Renal cortex interstitium (tissue), 11 donors: ENCODE results near the gene PLCG2. TPM values are rescaled to one million over a fixed set of nuclear protein-coding genes. Genes with fewer than 3 reads are reported as not detected.
"Not testable (repeated sequence)": the region's sequence is repeated elsewhere in the genome, so short reads cannot be mapped to it uniquely, and the experiment has no call there.

ENCODE experiments used
- DNase-seq, 11 donors: peaks; one replicate each; pipeline ENCODE4 v3.0.0-alpha.2; 2013; ENCODE audit warnings: low read depth in 9 of 11, low spot score in 4 of 11; ENCODE audit errors: extremely low read depth in 1 of 11
- polyA plus RNA-seq, 3 donors: library from polyadenylated mRNA; unstranded; fragments of 120-200 nt; gene quantifications; one replicate each; pipeline ENCODE4 v1.2.1, GENCODE V29; 2013; ENCODE audit not compliant: insufficient read length in 3 of 3

The PLCG2 gene
- polyA plus RNA-seq, 3 donors = 30.1 to 70.6 (median 33.5) TPM

DNA sequence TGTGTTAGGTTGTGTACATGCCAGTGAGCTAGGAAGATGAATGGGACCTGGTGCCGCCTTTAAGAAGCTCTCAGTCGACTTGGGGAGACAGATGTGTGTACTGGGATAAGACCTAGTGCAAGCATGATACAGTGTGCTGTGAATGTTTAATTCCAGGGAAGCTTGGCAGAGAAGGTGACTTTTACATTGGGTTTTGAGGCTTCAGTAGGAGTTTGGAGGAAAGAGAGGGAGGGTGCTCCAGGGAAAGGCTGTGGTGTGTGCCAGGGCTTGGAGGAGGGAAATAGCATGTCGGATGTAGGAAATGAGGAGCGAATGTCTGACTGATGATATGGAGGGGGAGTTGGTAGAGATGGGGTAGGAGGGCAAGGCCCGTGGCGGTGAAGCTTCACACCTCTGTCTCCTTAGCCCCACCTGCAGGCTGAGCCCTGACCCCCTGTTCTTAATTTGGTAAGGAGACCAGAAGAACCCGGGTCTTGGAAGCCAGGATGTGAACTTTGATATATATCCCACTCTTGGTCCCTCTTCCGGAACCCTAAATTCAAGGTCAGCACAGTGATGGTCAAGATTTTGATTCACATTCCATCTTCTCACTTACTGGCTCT lies 76.6 kb downstream of the PLCG2 start:
- DNase-seq = no peak

DNA sequence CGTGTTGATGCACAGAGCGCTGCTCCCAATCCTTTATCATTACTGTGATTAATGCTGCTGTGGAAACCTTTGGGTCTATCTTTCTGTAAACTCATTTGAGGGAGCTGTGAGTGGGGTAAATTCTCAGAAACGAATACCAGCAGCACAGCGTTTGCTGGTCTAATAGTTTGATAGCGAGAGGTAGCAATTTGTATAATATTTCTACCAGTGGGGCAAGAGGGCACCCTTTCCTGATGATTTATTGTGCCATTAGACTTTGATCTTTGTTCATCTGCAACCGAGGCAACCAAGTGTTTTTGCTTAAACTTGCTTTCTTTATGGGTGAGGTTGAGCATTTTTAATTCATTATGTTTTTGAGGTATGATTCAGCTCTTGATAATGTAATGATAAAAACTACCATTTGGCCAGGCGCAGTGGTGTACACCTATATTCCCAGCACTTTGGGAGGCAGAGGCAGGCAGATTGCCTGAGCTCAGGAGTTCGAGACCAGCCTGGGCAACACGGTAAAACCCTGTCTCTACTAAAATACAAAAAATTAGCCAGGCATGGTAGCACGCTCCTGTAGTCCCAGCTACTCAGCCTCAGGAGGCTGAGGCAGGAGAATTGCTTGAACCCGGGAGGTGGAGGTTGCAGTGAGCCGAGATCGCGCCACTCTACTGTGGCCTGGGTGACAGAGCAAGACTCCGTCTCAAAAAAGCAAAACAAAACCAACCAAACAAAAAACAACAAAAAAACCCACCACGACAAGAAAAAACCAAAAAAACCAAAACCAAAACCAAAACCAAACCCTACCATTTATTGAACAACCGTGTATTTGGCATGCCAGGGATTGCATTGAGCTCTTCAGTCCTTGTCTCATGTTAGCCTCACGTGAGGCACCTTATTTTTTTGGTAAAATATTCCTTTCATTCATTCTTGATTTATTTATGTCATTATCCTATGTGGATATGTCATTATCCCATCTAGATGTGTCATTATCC lies 81.5 kb downstream of the PLCG2 start:
- DNase-seq = no peak

DNA sequence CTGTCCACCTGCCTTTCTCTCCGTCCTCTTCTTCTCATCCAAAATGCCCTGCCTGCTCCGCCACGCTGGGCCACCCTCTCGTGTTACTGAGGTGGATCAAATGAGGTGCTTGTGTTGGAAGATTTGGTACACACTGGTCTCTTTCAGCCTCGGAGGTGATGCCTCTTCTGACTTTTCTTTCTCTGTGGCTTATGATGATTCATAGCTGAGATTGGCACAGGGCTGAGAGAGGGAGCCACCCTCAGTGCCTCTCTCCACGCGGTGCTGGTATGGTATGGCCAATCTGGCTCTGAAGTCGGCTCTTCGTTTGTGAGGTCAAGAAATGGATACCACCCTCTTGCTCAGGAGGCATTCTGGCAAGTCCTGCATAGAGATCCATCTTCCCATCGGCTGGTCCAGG lies 82.4 kb downstream of the PLCG2 start:
- DNase-seq = no peak

DNA sequence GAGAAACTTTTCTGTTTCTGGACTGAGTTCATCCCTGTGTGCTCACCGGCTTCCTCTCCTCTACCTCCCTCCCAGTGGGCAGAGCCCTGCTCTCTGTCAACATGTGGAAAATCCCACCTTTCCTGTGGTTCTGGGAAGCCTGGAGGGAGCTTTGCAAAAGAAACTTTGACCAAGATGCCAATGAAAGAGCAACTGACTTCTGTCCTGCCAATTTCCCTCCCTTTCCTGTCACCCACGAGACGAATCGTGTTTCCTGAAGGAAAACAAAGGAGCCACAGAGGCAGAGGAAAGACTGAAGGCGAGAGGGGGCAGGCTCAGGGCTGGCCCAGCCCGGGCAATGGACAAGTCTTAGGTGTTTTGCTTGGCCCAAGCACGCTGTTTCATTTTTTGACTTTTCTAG lies 82.8 kb downstream of the PLCG2 start:
- no peak for DNase-seq

DNA sequence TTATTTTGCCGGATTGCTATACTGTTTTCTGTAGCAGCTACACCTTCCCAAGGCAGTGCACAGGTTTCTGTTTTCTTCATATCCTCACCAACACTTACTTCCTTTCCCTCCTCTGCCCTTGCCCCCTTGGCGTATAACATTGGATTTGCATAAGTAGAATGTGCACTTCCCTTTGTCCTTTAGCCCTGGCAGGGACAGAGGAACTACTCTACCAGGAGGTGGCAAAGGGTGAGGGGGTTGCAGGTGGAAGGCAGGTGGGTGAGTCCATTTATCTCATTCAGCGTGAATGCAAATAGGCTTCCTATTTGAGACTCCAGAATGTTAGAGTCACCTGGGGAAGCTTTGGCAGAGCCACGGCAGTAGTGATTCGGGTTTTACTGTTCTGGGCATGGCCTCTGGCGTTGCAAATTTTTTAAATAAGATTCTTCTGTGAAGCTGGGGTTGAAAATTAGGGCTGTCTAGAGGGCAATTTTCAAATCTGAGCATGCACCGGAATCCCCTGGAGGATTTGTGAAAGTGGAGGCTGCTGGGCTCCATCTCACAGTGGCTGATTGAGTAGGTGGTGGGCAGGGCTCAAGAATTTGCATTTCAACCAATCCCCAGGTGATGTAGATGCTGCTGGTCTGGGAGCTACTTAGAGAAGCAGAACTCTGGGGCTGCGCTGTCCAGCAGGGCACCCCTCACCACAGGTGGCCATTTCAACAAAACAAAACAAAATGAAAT lies 84.7 kb downstream of the PLCG2 start:
- no peak for DNase-seq

DNA sequence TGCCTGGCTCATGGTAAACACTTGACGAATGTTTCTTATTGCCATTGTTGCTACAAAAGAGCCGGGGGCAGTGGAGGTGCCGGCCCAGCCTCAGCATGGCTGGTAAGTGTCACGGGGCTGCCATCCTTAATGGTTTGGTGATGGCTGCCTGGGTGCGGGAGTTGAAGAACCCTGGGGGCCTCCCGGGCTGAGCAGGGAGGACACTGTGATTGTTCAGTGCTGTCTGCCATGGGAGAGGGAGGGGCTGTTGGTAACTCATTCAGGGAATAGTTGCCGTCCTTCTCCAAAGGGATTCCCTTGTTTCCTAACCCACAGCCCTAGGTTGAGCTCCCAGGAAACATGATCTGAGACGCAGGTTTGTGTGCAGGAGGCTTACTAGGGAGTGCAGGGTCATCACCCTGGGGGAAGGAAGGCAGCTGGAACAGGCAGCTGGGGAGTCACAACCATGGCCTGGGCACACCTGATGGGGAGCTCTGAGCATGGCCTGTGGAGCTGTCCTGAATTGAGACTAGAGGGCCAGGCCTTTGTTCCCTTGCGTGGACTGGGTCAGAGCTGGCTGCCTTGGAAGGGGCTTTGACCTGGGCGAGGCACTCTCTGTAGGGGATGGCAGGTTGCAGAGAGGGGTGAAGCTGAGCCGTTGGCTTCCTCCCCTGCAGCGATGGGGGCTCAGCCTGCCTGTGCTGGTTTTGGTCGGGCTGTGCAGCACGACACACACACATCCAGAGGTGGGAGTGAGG lies 85.7 kb downstream of the PLCG2 start:
- no peak for DNase-seq

DNA sequence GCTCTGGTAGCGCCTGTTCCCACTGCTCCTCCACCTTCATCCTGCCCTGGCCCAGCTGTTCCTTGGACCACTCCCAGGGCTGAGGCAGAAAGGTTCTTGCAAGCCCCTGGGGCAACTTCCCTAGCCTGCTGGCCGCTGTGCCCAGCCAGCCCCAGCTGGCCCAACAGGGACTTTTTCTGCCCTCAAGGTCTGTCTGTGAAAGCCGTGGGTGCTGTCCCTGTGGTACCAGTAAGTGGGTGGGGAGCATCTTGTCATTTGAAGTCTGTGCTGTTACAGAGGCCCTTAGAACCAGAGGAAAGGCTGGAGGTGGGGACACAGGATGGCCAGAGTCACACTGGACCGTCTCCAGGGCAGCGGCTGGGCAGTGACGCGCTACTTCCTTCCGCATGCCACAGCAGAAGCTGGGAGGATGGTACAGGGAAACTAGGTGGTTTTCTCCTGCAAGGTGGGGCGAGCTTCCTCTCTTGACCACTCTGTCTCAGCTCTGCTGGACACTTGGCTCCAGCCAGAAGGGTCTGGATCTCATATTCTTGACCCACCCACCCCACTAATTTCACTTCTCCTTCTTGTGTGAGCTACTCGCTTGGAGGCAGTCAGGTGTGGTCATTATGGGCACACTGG lies 87.8 kb downstream of the PLCG2 start:
- peak in 1 of 11 donors; percentile 20 for DNase-seq

DNA sequence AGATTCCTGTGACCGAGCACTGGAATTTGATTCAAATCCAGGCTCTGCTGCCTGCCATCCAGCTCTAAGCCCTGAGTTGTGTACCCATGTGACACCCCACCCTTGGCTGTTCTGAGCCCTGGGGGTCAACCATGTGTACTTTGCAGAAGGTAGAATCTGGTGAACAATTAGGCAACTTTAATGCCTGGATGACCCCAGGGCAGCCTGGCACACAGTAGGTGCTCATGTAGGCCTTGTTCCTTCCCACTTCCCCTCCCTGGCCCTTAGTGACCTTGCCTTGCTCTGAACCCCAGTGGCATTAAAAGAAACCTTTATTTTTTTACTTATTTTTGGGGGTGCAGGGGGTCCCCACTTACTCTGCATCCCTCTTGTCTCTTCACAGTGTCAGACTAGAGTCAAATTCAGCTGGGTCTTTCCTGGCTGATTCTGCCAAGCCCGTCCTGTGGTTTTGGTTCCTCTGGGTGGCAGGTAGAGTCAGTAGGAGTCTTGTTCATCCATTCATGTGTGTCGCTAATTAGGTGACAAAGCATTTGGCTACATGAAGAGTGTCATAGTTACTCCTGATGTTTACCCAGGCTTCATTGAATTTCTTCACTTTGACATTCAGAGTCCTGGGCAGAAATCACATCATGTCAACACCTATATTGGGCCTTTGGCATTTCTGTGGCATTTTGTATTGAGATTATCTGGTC lies 89.1 kb downstream of the PLCG2 start:
- no peak for DNase-seq

DNA sequence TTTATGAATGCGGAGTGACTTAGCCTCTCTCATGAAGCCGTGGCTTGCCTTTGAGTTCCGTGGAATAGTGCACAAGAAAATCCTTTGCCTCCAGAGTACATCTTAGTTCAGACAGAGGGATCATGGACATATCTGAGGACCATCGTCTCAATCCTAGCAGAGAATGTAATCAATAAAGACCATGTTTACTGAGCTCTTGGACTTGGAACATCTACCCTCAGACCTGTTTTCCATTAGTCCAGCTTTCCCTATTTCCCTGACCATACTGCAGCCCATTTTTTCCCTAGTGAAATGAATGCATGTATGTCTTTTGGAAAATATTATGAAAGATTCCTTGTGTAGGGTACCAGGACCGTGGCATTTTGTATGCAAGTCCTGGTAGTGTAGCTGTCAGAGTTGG lies 90.2 kb downstream of the PLCG2 start:
- DNase-seq = no peak

DNA sequence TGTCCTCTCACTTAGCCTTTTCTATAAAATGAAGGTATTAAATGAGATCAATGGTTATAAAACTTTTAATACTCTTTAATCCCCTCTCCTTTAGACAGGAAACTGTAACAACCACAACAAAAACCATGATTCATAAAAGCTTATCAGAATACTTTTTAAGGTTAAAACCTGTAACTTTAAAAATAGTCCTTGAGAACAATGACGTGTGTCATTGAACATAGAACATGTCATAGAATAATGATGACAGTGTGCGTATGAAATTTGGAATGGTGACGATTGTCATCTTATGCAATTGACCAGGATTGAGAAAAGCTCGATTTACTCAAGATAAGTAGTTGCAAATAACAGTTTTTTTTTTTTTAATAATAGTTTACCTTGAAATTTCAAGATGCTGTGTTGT lies 94.1 kb downstream of the PLCG2 start:
- no peak for DNase-seq

DNA sequence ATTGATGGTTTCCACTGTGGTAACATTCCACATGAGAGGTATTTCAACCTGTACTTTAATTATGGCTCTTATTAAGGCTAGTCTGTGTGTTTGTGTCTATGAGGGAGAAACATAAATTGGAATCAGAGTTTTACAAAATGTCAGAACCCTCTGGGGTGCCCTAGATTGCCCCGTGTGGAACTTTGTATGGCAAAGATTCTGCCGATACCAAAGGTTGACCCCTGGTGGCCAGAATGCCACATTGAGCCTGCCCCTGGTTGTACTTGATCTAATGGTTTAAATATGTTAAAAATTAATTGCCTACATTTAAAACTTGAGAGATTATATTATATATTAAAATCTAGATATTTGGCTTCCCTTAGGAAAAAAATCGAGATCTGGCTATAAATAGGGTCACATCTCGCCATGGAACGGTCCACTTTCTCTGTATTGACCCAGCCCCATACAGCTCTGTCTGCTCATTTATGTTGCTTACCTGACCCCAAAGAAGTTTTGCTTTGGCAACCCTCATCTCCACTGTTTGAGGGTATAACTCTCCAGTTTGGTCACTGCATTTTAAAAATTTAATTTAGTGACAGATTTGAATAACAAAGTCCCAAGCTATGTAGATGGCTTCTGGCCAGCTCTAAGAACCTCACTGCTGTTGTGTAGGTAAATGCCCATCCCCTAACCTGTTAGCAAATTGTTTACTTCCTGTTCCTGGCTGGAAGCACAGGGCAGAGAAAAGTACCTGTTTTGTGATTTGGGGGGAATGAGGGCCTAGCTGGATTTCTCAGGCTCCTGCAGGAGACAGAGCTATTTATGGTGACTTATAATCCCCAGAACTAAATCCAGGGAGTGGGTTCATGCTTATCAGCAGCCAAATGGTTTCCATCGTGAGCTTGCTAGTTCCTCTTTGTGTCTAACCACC lies 95.0 kb downstream of the PLCG2 start:
- peak in 5 of 11 donors; percentile 34 to 46 (median 42) for DNase-seq

DNA sequence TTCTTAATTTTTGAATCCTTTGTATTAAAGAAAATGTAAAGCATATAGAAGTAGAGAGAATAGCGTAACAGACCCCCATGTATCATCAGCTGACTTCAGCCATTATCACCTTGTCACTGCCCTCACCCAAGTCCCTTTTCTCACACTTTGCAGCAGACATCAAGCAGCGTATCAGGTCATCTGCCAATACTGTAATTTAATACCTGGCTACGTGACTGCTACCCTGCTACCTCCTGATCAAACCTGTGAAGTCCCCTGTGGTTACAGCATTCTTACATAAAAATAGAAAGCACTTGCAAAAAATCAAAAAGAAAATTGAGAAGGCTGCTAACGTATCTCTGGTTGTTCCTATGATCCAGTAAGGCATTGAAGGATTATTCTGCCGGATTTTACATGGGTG lies 96.4 kb downstream of the PLCG2 start:
- DNase-seq = no peak

DNA sequence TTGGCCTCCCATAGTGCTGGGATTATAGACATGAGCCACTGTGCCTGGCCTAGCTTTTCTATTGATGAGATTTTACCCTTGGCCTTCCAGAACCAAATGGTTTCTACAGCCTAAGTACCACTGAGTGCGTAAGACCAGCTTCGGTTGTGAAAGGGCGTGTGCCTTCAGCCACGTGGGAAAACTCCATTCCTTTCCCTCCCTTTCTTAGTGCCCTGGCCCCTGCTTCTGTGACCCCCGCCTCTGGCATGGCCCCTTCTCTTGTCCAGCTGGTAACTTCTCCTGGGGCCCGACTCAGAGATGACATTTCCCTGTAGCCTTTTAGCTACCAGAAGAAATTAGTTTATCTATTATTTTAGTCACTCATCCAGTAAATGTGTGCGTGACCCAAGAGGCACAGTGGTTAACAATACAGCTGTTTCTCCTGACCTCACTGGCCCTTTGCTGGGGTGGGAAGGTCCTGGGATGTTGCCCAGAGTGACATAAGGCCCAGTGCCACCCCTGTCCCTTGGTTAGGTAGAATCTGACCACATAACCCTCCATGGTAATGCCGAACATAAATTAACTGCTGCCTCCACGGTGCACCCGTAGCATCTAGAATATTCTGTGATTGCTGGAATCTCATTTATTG lies 97.3 kb downstream of the PLCG2 start:
- no peak for DNase-seq

DNA sequence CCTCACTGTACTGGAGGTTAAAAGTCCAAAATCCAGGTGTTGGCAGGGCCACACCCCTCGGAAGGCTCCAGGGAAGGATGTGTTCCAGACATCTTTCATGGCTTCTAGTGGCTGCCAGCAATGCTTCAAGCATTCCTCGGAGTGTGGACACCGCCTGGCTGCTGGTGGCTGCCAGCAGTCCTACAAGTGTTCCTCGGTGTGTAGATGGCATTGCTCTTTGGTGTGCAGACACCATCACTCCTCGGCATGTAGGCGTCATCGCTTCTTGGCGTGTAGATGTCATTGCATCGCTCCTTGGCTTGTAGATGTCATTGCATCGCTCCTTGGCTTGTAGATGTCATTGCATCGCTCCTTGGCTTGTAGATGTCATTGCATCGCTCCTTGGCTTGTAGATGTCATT lies 98.4 kb downstream of the PLCG2 start:
- not testable (repeated sequence) for DNase-seq

DNA sequence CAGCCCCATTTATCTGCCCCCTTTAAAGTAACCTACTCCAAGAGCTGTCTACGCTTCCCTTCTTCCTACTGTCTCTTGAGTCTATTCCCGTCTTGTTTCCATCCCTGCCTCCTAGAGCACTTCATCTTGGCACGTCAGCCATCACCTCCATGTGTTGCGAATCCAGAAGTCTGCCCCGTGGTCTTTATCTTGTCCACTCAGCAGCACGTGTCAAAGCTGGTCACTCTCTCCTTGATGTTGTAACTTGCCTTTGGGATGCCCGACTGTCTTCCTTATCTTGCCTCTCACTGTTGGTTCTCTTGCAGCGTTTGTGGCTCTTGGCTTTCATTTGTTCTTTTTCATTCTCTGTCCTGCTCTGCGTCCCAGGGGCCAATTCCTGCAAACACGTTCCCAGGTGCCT lies 99.4 kb downstream of the PLCG2 start:
- no peak for DNase-seq

DNA sequence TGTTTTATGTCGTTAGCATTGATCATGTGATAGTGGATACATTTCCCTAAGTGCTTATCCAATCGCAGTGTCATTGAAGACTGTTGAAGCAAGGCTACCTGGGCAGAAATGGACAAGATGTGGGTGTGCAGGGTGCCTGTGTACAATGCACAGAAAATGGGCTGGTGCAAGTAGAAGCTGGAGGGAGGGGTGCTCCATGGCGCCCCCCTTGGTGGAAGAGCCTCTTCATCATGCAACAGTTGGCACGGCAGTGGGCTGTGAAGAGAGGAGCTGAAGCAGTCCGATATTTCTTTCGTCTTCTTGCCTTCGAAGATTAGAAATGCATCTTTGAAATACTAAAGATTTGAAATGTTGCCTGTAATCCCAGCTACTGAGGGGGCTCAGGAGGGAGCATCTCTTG lies 100.5 kb downstream of the PLCG2 start:
- DNase-seq = no peak

DNA sequence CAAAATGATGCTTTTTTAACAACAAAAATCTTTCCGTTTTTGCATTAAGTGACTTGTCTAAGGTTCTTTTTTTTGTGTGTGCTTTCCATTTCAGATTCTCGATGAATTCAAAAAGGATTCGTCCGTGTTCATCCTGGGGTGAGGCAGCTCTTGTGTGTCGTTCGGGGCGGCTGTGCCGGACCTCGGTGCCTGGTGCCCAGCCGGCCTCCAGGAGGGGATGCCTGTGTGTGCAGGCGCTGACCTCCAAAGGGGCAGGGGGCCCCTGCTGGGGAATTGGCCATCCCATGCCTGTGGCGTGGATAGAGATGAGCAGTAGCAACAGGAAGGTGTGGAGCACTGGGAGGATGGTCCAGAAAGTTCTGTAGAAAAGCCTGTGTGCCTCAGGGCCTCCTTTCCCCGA lies 101.7 kb downstream of the PLCG2 start:
- no peak for DNase-seq
